AG04450 (cell line): Measurements from ENCODE around the gene C5. TPM values are rescaled to one million over a fixed set of nuclear protein-coding genes. Genes with fewer than 3 reads are reported as not detected.
"Not testable (repeated sequence)": the region's sequence is repeated elsewhere in the genome, so short reads cannot be mapped to it uniquely, and the experiment has no call there.

Source experiments
- CTCF ChIA-PET: fragments of 300-600, 350-600 bp; formaldehyde crosslinking; extraction: SDS; loops from one replicate; lab custom pipeline; 2022; ENCODE audit warnings: antibody characterized with exemption, inconsistent platforms; lab: Charles Lee
- POLR2A ChIA-PET: fragments of 350-600 bp; formaldehyde crosslinking; extraction: SDS; loops from one replicate; lab custom pipeline; 2021; ENCODE audit warnings: antibody characterized with exemption, inconsistent platforms; lab: Yijun Ruan, JAX
- DNase-seq: peaks from one replicate; pipeline ENCODE4 v3.0.0-alpha.2; 2011; ENCODE audit warnings: low read depth, low spot score
- H3K27ac ChIP-seq: one replicate; pipeline ENCODE4 v1.5.1; 2012; ENCODE audit warnings: low read depth, low read length, control low read depth
- H3K27me3 ChIP-seq: one replicate; pipeline ENCODE4 v1.6.0; 2012; ENCODE audit warnings: low read length; ENCODE audit not compliant: control insufficient read depth, insufficient read depth
- H3K4me3 ChIP-seq: 2 replicates; pipeline ENCODE4 v1.5.1; 2011; ENCODE audit warnings: mild to moderate bottlenecking, low read depth, low read length, control low read depth
- H3K9me3 ChIP-seq: 2 replicates; pipeline ENCODE4 v1.5.1; 2012; ENCODE audit warnings: low read length; ENCODE audit not compliant: control insufficient read depth, insufficient read depth
- polyA plus RNA-seq: library from polyadenylated mRNA; depleted of rRNA; stranded (reverse); fragments of >200 nt; gene quantifications from 2 replicates; pipeline ENCODE4 v1.2.3, GENCODE V29; 2011
- TF ChIP-seq, protein P1 (sequence below): IDR thresholded peaks from 2 replicates; pipeline ENCODE4 v1.5.1; 2011; ENCODE audit warnings: low read depth, low read length, control low read depth, inconsistent platforms

C5 gene
- polyA plus RNA-seq, 1 experiment: 2.2 TPM

GRCh38 chr9:120971938-120972337 lies 78.1 kb downstream of the C5 start:
- CTCF ChIA-PET: interaction anchor here (1.0 to 1.3 kb wide), 2 partner anchors 9 to 35 kb away, joined by 4 to 6 read pairs; no protein-coding TSS in a partner anchor
- TF ChIP-seq, protein P1, sequence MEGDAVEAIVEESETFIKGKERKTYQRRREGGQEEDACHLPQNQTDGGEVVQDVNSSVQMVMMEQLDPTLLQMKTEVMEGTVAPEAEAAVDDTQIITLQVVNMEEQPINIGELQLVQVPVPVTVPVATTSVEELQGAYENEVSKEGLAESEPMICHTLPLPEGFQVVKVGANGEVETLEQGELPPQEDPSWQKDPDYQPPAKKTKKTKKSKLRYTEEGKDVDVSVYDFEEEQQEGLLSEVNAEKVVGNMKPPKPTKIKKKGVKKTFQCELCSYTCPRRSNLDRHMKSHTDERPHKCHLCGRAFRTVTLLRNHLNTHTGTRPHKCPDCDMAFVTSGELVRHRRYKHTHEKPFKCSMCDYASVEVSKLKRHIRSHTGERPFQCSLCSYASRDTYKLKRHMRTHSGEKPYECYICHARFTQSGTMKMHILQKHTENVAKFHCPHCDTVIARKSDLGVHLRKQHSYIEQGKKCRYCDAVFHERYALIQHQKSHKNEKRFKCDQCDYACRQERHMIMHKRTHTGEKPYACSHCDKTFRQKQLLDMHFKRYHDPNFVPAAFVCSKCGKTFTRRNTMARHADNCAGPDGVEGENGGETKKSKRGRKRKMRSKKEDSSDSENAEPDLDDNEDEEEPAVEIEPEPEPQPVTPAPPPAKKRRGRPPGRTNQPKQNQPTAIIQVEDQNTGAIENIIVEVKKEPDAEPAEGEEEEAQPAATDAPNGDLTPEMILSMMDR: no peak
- H3K27me3 ChIP-seq: no peaks in the 10 kb centered on the region

GRCh38 chr9:120971471-120971870 lies 78.6 kb downstream of the C5 start:
- DNase-seq, H3K27ac ChIP-seq, H3K27me3 ChIP-seq, H3K4me3 ChIP-seq, H3K9me3 ChIP-seq, POLR2A ChIA-PET: not testable (repeated sequence)
- CTCF ChIA-PET: interaction anchor here (1.0 to 1.3 kb wide), 2 partner anchors 10 to 35 kb away, joined by 4 to 6 read pairs; no protein-coding TSS in a partner anchor

More at GRCh38 chr9:120971938-120972337, 78.1 kb downstream of the C5 start:
- H3K27ac ChIP-seq: no peak overlapping the region
- no peak for DNase-seq
- H3K9me3 ChIP-seq: no peaks in the 10 kb centered on the region
- no peak overlapping the region for H3K4me3 ChIP-seq
- POLR2A ChIA-PET: no interaction called here

GRCh38 chr9:120970244-120970643 lies 79.8 kb downstream of the C5 start:
- Histone ChIP-seq H3K9me3 (no peaks in the 10 kb centered on the region), H3K27me3 (no peaks in the 10 kb centered on the region), H3K4me3 (no peak overlapping the region), H3K27ac (no peak overlapping the region)
- TF ChIP-seq, protein P1: no peak
- POLR2A ChIA-PET: interaction anchor here (0.6 kb wide), 1 partner anchor 399 kb away, joined by 8 read pairs; no protein-coding TSS in a partner anchor
- DNase-seq: peak; percentile 42
- CTCF ChIA-PET: interaction anchor here (0.8 to 1.5 kb wide), 3 partner anchors 11 to 90 kb away, joined by 3 to 8 read pairs (median 8); no protein-coding TSS in a partner anchor

- CTCF ChIA-PET: interaction anchor here (4.0 kb wide), 1 partner anchor 16 kb away, joined by 17 read pairs; no protein-coding TSS in a partner anchor
- H3K4me3 ChIP-seq: no peak overlapping the region
- no peaks in the 10 kb centered on the region for H3K9me3 ChIP-seq
- no peak overlapping the region for H3K27ac ChIP-seq
- DNase-seq: no peak
- POLR2A ChIA-PET: no interaction called here
- no peaks in the 10 kb centered on the region for H3K27me3 ChIP-seq
- TF ChIP-seq, protein P1: no peak
Observed at GRCh38 chr9:120966013-120966369, 84.1 kb downstream of the C5 start.

DNA sequence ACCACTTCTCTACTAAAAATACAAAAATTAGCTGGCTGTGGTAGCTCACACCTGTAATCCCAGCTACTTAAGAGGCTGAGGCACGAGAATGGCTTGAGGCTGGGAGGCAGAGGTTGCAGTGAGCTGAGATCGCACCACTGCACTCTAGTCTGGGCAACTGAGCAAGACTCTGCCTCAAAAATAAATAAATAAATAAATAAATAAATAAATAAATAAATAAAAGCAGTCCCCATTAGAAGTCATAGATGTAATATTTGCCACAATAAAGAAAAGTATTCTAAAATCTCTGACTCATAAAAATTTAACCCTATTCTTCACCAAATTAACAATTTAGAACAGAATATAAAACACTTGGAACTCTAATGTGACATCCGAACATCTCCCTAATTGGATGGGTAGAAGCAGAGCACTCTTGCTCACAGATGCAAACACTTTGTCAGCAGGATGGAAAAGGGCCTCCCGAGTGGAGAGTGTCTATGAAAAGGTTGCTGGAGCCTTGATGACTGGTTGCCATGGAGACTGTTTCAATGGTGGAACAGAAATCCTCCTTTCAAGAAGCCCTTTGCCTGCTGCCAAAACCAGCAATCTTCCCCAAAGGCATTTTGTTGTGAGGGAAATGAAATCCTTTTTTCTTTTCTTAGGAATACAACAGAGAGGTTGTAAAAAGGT lies 84.6 kb downstream of the C5 start:
- Histone ChIP-seq H3K27me3 (no peaks in the 10 kb centered on the region), H3K9me3 (no peaks in the 10 kb centered on the region), H3K4me3 (no peak overlapping the region), H3K27ac (no peak overlapping the region)
- no peak for DNase-seq
- TF ChIP-seq, protein P1: no peak
- POLR2A ChIA-PET: no interaction called here
- CTCF ChIA-PET: interaction anchor here (4.0 kb wide), 1 partner anchor 16 kb away, joined by 17 read pairs; no protein-coding TSS in a partner anchor
